ENCODE results near the gene TBX20.
"Not testable (repeated sequence)": the region's sequence is repeated elsewhere in the genome, so short reads cannot be mapped to it uniquely, and the experiment has no call there.

The TBX20 gene

DNA sequence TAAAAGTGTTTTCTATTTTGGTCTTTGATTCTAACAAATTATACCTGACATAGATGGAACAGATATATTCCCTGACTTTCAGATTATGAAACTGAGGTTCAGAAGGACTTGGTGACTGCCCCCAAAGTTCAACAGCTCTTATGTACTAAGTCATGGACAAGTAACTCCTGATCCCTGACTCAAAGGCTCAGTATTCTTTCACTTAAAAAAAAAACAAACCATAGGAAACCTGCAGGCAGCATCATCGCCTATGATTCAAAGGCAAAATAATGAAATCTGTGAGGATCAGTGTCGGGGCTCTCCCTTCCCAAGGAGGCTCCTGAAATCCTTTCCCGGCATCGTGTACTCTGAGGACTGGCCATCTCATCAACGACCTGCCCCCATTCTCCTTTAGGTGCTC lies 49.9 kb downstream of the TBX20 start:
- DNase-seq (ENCODE audit: low spot score); in situ Hi-C loops (cut with MboI; ENCODE audit: low pct_unique_long_range_greater_than_20kb, low sequenced_read_pairs, unreplicated experiment): not testable (repeated sequence)

DNA sequence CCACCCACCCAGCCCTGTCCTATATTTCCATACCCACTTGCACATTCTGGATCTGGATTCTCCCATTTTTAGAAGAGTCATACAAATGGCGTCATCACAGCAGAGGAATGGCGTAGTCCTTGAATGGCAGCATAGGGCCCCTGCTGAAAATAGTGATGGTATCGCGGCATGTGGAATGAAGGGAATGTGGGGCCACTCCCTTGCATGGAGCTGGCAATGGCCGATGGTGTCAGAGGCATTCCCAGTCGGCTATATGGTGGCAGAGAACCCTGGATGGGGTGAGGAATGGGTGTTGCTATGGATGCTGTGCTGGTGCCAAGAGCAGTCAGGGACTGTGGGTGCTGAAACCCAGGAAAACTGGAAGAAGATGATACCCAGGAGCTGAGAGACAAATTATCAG lies 51.5 kb downstream of the TBX20 start:
- in situ Hi-C loops (cut with MboI; ENCODE audit: low pct_unique_long_range_greater_than_20kb, low sequenced_read_pairs, unreplicated experiment); DNase-seq (ENCODE audit: low spot score): not testable (repeated sequence)

DNA sequence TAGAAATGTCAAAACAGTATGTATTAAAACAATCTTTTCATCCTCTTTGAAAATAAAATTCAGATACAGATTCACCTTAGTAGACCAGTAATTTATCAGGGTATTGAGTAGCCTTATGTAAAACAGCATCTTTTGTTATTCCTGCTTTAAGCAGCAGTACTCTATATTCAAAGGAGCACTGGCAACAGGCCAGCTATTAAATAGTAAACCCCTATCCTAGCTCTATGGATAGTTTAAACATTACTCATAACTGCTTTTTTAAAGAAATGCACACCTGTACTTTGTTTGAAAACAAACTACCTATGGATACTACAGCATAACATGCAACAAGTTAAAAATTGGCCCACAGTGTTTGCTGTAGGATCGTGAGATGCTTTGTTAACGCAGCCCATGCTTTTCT lies 53.7 kb downstream of the TBX20 start:
- in situ Hi-C loops (cut with MboI; ENCODE audit: low pct_unique_long_range_greater_than_20kb, low sequenced_read_pairs, unreplicated experiment); DNase-seq (ENCODE audit: low spot score): not testable (repeated sequence)

DNA sequence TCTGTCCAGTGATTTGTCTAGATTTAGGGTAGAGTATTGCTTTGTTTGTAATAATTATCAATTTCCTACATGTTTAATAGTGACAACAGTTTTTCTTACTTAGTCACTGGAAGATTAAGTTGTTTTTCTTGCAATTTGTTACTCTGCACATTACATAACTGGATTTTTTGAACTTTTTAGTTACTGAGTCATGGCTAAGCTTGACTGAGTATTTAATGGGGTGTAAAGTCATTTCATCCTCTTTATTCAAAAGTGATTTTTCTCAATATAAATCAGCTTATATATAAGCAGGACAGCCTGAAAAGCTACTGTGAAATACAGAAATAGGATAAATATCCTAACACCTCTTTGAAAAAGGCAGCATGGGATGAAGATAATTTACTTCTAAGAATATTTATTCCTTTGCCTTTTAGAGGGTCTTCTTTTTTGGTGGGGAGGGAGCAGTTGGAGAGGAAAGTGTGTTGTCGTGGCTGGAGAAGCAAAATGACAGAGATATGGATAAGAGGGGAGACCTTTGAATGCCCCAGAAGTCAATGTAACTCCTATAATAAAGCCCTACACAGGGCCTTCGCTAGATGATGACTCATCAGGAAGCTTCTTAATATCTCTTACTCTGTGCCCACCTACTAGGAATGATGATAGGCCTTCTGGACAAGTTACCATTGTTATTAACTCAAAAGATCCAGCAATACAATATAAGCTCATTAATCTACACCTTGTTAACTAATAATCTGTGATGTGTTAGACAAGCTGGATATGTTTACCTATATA lies 55.3 kb downstream of the TBX20 start:
- DNase-seq (ENCODE audit: low spot score), result not testable (repeated sequence)
- in situ Hi-C loops (cut with MboI; ENCODE audit: low pct_unique_long_range_greater_than_20kb, low sequenced_read_pairs, unreplicated experiment), result loop anchor here (25.0 kb wide), 1 partner anchor 314 kb away; no protein-coding TSS in a partner anchor

GRCh38 chr7:35191571-35191970 lies 62.3 kb downstream of the TBX20 start:
- not testable (repeated sequence) for DNase-seq (ENCODE audit: low spot score)
- in situ Hi-C loops (cut with MboI; ENCODE audit: low pct_unique_long_range_greater_than_20kb, low sequenced_read_pairs, unreplicated experiment), result loop anchor here (25.0 kb wide), 1 partner anchor 321 kb away; no protein-coding TSS in a partner anchor

DNA sequence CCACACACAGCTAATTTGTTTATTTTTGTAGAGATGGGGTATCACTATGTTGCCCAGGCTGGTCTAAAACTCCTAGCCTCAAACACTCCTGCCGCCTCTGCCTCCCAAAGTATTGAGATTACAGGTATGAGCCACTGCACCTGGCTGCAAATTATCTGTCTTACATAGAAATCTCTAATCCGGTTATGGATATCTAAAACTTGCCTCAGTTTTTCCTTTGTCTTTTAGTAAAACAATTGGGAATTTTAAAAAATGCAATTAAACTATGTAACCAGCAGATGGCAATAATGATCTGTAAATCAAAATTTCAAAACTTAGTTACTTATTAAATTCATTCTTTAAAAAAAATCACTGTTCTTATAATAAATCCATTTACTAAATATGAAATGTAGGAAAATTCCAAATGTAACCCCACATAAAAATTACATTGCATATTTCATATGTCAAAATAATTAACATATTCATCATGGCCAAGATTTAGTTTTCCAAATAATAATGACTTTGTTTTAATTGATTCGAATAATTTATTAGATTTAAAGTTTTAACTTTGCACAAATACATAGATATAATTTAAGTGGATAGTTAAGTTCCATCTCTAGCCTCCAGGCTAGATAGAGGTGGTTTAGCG lies 63.6 kb downstream of the TBX20 start:
- in situ Hi-C loops (cut with MboI; ENCODE audit: low pct_unique_long_range_greater_than_20kb, low sequenced_read_pairs, unreplicated experiment), result loop anchor here (25.0 kb wide), 1 partner anchor 322 kb away; no protein-coding TSS in a partner anchor
- DNase-seq (ENCODE audit: low spot score), result not testable (repeated sequence)

DNA sequence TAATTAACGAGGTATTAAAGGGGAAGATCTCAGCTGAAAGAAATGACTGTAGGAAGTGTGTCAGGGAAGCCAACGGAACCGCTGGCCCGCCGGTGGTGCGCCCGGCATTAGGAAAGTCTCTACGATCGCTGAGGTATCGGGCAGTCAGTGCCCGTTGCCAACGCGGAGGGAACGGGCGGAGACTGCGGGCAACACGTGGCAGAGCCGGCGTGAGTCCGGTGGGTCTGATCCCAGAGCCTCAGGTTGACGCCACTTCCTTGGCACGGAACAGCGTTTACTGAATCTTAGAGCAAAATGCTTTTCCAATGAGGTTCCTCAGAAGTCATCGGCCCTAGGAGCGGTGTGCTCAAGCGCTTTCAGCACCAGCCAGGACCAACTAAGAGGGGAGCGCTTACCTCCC lies 67.1 kb downstream of the TBX20 start:
- in situ Hi-C loops (cut with MboI; ENCODE audit: low pct_unique_long_range_greater_than_20kb, low sequenced_read_pairs, unreplicated experiment), result loop anchor here (25.0 kb wide), 1 partner anchor 326 kb away; no protein-coding TSS in a partner anchor
- not testable (repeated sequence) for DNase-seq (ENCODE audit: low spot score)

GRCh38 chr7:35185908-35186731 lies 67.8 kb downstream of the TBX20 start:
- in situ Hi-C loops (cut with MboI; ENCODE audit: low pct_unique_long_range_greater_than_20kb, low sequenced_read_pairs, unreplicated experiment), result loop anchor here (25.0 kb wide), 1 partner anchor 326 kb away; no protein-coding TSS in a partner anchor
- TF ChIP-seq, protein P1, sequence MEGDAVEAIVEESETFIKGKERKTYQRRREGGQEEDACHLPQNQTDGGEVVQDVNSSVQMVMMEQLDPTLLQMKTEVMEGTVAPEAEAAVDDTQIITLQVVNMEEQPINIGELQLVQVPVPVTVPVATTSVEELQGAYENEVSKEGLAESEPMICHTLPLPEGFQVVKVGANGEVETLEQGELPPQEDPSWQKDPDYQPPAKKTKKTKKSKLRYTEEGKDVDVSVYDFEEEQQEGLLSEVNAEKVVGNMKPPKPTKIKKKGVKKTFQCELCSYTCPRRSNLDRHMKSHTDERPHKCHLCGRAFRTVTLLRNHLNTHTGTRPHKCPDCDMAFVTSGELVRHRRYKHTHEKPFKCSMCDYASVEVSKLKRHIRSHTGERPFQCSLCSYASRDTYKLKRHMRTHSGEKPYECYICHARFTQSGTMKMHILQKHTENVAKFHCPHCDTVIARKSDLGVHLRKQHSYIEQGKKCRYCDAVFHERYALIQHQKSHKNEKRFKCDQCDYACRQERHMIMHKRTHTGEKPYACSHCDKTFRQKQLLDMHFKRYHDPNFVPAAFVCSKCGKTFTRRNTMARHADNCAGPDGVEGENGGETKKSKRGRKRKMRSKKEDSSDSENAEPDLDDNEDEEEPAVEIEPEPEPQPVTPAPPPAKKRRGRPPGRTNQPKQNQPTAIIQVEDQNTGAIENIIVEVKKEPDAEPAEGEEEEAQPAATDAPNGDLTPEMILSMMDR (IDR thresholded peaks at IDR 0.05; ENCODE audit: extremely low read depth, insufficient read depth, missing control alignments), result no peak
- DNase-seq (ENCODE audit: low spot score), result peak; percentile 1

- in situ Hi-C loops (cut with MboI; ENCODE audit: low pct_unique_long_range_greater_than_20kb, low sequenced_read_pairs, unreplicated experiment), result loop anchor here (25.0 kb wide), 1 partner anchor 327 kb away; no protein-coding TSS in a partner anchor
- not testable (repeated sequence) for DNase-seq (ENCODE audit: low spot score)
These were observed 68.4 kb downstream of the TBX20 start for GRCh38 chr7:35185578-35185907.

GRCh38 chr7:35184961-35185360 lies 68.9 kb downstream of the TBX20 start:
- not testable (repeated sequence) for DNase-seq (ENCODE audit: low spot score)
- in situ Hi-C loops (cut with MboI; ENCODE audit: low pct_unique_long_range_greater_than_20kb, low sequenced_read_pairs, unreplicated experiment), result loop anchor here (25.0 kb wide), 1 partner anchor 327 kb away; no protein-coding TSS in a partner anchor

- not testable (repeated sequence) for DNase-seq (ENCODE audit: low spot score)
- in situ Hi-C loops (cut with MboI; ENCODE audit: low pct_unique_long_range_greater_than_20kb, low sequenced_read_pairs, unreplicated experiment), result loop anchor here (25.0 kb wide), 1 partner anchor 328 kb away; no protein-coding TSS in a partner anchor
These were observed 69.9 kb downstream of the TBX20 start for GRCh38 chr7:35183873-35184503.

- in situ Hi-C loops (cut with MboI; ENCODE audit: low pct_unique_long_range_greater_than_20kb, low sequenced_read_pairs, unreplicated experiment), result loop anchor here (25.0 kb wide), 1 partner anchor 332 kb away; no protein-coding TSS in a partner anchor
These were observed 73.2 kb downstream of the TBX20 start for GRCh38 chr7:35180665-35181064.

GRCh38 chr7:35173176-35173575 lies 80.7 kb downstream of the TBX20 start:
- DNase-seq (ENCODE audit: low spot score), result not testable (repeated sequence)

More at GRCh38 chr7:35180665-35181064, 73.2 kb downstream of the TBX20 start:
- not testable (repeated sequence) for DNase-seq (ENCODE audit: low spot score)

DNA sequence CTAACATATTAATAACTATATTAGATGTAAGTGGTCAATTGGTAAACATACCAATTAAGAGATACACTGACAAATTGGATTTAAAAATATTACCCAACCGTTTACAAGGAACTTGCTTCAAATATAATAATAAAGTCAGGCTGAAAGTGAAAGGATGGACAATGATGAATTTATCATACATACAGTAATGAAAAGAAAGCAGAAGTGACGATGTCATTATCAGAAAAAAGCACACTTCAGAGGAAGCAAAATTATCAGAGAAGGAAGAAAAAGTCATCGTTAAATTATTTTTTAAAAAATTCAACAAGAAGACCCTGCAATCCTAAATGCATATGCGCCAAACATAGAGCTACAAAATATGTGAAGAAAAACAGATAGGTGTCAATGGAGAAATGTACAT lies 81.8 kb downstream of the TBX20 start:
- DNase-seq (ENCODE audit: low spot score); in situ Hi-C loops (cut with MboI; ENCODE audit: low pct_unique_long_range_greater_than_20kb, low sequenced_read_pairs, unreplicated experiment): not testable (repeated sequence)

More at GRCh38 chr7:35173176-35173575, 80.7 kb downstream of the TBX20 start:
- in situ Hi-C loops (cut with MboI; ENCODE audit: low pct_unique_long_range_greater_than_20kb, low sequenced_read_pairs, unreplicated experiment), result not testable (repeated sequence)

- in situ Hi-C loops (cut with MboI; ENCODE audit: low pct_unique_long_range_greater_than_20kb, low sequenced_read_pairs, unreplicated experiment); DNase-seq (ENCODE audit: low spot score): not testable (repeated sequence)
These were observed 86.2 kb downstream of the TBX20 start for GRCh38 chr7:35167658-35168057.

GRCh38 chr7:35167158-35167557 lies 86.7 kb downstream of the TBX20 start:
- DNase-seq (ENCODE audit: low spot score); in situ Hi-C loops (cut with MboI; ENCODE audit: low pct_unique_long_range_greater_than_20kb, low sequenced_read_pairs, unreplicated experiment): not testable (repeated sequence)

Measured in GM13977 (cell line).